Neural cell (in vitro differentiated cells): ENCODE data around the gene ZNF496. TPM values are rescaled to one million over a fixed set of nuclear protein-coding genes. Genes with fewer than 3 reads are reported as not detected.
"Not testable (repeated sequence)": the region's sequence is repeated elsewhere in the genome, so short reads cannot be mapped to it uniquely, and the experiment has no call there.

Experiments used
- H2AFZ ChIP-seq: fragments of 200-600, 300-800 bp; sonication (generic), shearing (Covaris generic); 2 replicates; pipeline ENCODE4 v1.6.0; 2014; ENCODE audit warnings: low read depth, mild to moderate bottlenecking, antibody characterized with exemption, low read length, moderate library complexity
- H3F3A ChIP-seq: fragments of 200-600 bp; shearing (Covaris generic); 2 replicates; pipeline ENCODE4 v1.6.1; 2016; ENCODE audit warnings: mild to moderate bottlenecking, moderate library complexity, mixed read lengths, antibody characterized with exemption, low read length; ENCODE audit not compliant: insufficient read depth, poor library complexity, severe bottlenecking
- H3K27ac ChIP-seq: fragments of 200-600, 300-800 bp; sonication (generic), shearing (Covaris generic); 2 replicates; pipeline ENCODE4 v1.5.1; 2014; ENCODE audit warnings: mild to moderate bottlenecking, low read length, moderate library complexity
- H3K27me3 ChIP-seq: fragments of 300-800, 200-600 bp; sonication (generic), shearing (Covaris generic); 2 replicates; pipeline ENCODE4 v1.6.0; 2014; ENCODE audit warnings: mild to moderate bottlenecking, low read depth, low read length, moderate library complexity; ENCODE audit not compliant: insufficient read depth
- H3K36me3 ChIP-seq: fragments of 300-800, 200-600 bp; sonication (generic), shearing (Covaris generic); 2 replicates; pipeline ENCODE4 v1.5.1; 2014; ENCODE audit warnings: mild to moderate bottlenecking, antibody characterized with exemption, low read length, moderate library complexity; ENCODE audit not compliant: insufficient read depth
- H3K4me2 ChIP-seq: fragments of 300-800, 200-600 bp; sonication (generic), shearing (Covaris generic); 2 replicates; pipeline ENCODE4 v1.6.0; 2014; ENCODE audit warnings: mild to moderate bottlenecking, low read length
- H3K4me3 ChIP-seq: fragments of 300-800, 200-600 bp; sonication (generic), shearing (Covaris generic); 2 replicates; pipeline ENCODE4 v1.5.1; 2014; ENCODE audit warnings: mild to moderate bottlenecking, low read length, moderate library complexity
- H3K79me2 ChIP-seq: fragments of 200-600 bp; shearing (Covaris generic); replicated peaks from 2 replicates; pipeline ENCODE4 v1.6.0; 2014; ENCODE audit warnings: mild to moderate bottlenecking, low read length, moderate library complexity; ENCODE audit not compliant: insufficient read depth
- H3K9ac ChIP-seq: fragments of 300-800, 200-600 bp; sonication (generic), shearing (Covaris generic); 2 replicates; pipeline ENCODE4 v1.6.1; 2016; ENCODE audit warnings: mild to moderate bottlenecking, low read length, mixed read lengths
- H3K9me2 ChIP-seq: fragments of 200-600 bp; shearing (Covaris generic); 2 replicates; pipeline ENCODE4 v1.6.1; 2016; ENCODE audit warnings: mild to moderate bottlenecking, low read length, mixed read lengths; ENCODE audit not compliant: insufficient read depth
- H3K9me3 ChIP-seq: fragments of 200-600, 300-800 bp; sonication (generic), shearing (Covaris generic); 2 replicates; pipeline ENCODE4 v1.6.1; 2016; ENCODE audit warnings: mild to moderate bottlenecking, mixed run types, low read length, moderate library complexity, mixed read lengths
- H4K20me1 ChIP-seq: fragments of 200-600 bp; shearing (Covaris generic); 2 replicates; pipeline ENCODE4 v1.6.1; 2016; ENCODE audit warnings: mild to moderate bottlenecking, mixed run types; ENCODE audit not compliant: insufficient read depth
- EP300 ChIP-seq: fragments of 450-650 bp; conservative IDR thresholded peaks from 2 replicates; pipeline ENCODE4 v1.6.1; 2014; ENCODE audit warnings: antibody characterized with exemption, mild to moderate bottlenecking, moderate library complexity; ENCODE audit not compliant: poor library complexity, severe bottlenecking
- EZH2 ChIP-seq: fragments of 200-600, 300-800 bp; shearing (Covaris generic), sonication (generic); IDR thresholded peaks from 2 replicates; pipeline ENCODE4 v1.6.1; 2014; ENCODE audit warnings: antibody characterized with exemption, low read length, borderline replicate concordance, mild to moderate bottlenecking; ENCODE audit not compliant: insufficient read depth, poor library complexity, severe bottlenecking
- MXI1 ChIP-seq: fragments of 450-650 bp; conservative IDR thresholded peaks from 2 replicates; pipeline ENCODE4 v1.6.1; 2014; ENCODE audit warnings: antibody characterized with exemption, mild to moderate bottlenecking; ENCODE audit not compliant: poor library complexity, severe bottlenecking
- POLR2AphosphoS5 ChIP-seq: IDR thresholded peaks from 2 replicates; pipeline ENCODE4 v1.6.1; 2012
- RAD21 ChIP-seq: fragments of 450-650 bp; conservative IDR thresholded peaks from 2 replicates; pipeline ENCODE4 v1.6.1; 2014; ENCODE audit warnings: antibody characterized with exemption, mild to moderate bottlenecking, moderate library complexity
- REST ChIP-seq: IDR thresholded peaks from 2 replicates; pipeline ENCODE4 v1.6.1; 2012; ENCODE audit warnings: borderline replicate concordance
- SMC3 ChIP-seq: fragments of 450-650 bp; conservative IDR thresholded peaks from 2 replicates; pipeline ENCODE4 v1.6.1; 2014; ENCODE audit warnings: antibody characterized with exemption, mild to moderate bottlenecking, moderate library complexity; ENCODE audit not compliant: poor library complexity
- TAF1 ChIP-seq: IDR thresholded peaks from 2 replicates; pipeline ENCODE4 v1.6.1; 2012; ENCODE audit warnings: low read depth
- polyA plus RNA-seq: library from polyadenylated mRNA; depleted of rRNA; stranded (reverse); fragments of >200 nt; gene quantifications from 2 replicates; pipeline ENCODE4 v1.2.3, GENCODE V29; 2014
- TF ChIP-seq, protein P1 (sequence below): fragments of 450-650 bp; IDR thresholded peaks from 2 replicates; pipeline ENCODE4 v1.5.1; 2014; ENCODE audit warnings: antibody characterized with exemption, mild to moderate bottlenecking, moderate library complexity; ENCODE audit not compliant: poor library complexity, severe bottlenecking

The ZNF496 gene
- polyA plus RNA-seq, 1 donor from 2014 or later: 25.2 TPM

GRCh38 chr1:247357052-247357780 lies 25.5 kb upstream of the ZNF496 start:
- Histone ChIP-seq H2AFZ (no peak overlapping the region), H4K20me1 (no peaks in the 10 kb centered on the region), H3K9me2 (no peaks in the 10 kb centered on the region), H3F3A (no peaks in the 10 kb centered on the region), H3K9ac (no peak overlapping the region), H3K9me3 (no peaks in the 10 kb centered on the region), H3K4me3 (no peak overlapping the region), H3K36me3 (no peaks in the 10 kb centered on the region), H3K4me2 (no peak overlapping the region), H3K79me2 (no peaks in the 10 kb centered on the region), H3K27me3 (no peaks in the 10 kb centered on the region), H3K27ac (no peak overlapping the region)
- no peak for TF ChIP-seq SMC3
- no peak for TF ChIP-seq RAD21
- no peak for TF ChIP-seq TAF1
- TF ChIP-seq REST: no peak
- no peak for TF ChIP-seq EZH2
- TF ChIP-seq EP300: no peak
- TF ChIP-seq, protein P1, sequence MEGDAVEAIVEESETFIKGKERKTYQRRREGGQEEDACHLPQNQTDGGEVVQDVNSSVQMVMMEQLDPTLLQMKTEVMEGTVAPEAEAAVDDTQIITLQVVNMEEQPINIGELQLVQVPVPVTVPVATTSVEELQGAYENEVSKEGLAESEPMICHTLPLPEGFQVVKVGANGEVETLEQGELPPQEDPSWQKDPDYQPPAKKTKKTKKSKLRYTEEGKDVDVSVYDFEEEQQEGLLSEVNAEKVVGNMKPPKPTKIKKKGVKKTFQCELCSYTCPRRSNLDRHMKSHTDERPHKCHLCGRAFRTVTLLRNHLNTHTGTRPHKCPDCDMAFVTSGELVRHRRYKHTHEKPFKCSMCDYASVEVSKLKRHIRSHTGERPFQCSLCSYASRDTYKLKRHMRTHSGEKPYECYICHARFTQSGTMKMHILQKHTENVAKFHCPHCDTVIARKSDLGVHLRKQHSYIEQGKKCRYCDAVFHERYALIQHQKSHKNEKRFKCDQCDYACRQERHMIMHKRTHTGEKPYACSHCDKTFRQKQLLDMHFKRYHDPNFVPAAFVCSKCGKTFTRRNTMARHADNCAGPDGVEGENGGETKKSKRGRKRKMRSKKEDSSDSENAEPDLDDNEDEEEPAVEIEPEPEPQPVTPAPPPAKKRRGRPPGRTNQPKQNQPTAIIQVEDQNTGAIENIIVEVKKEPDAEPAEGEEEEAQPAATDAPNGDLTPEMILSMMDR: no peak
- no peak for TF ChIP-seq MXI1
- no peak for TF ChIP-seq POLR2AphosphoS5

GRCh38 chr1:247355160-247355559 lies 23.5 kb upstream of the ZNF496 start:
- H3K9ac ChIP-seq, H3K27ac ChIP-seq, H2AFZ ChIP-seq, H3K9me3 ChIP-seq, H3K79me2 ChIP-seq, H3K4me3 ChIP-seq, H3K36me3 ChIP-seq, H3K9me2 ChIP-seq, H3K4me2 ChIP-seq, H3F3A ChIP-seq, H3K27me3 ChIP-seq, H4K20me1 ChIP-seq: not testable (repeated sequence)

- no peak overlapping the region for H2AFZ ChIP-seq
- no peaks in the 10 kb centered on the region for H3K9me3 ChIP-seq
- no peaks in the 10 kb centered on the region for H3K79me2 ChIP-seq
- H3K27me3 ChIP-seq: no peaks in the 10 kb centered on the region
- no peak overlapping the region for H3K4me2 ChIP-seq
- H3K36me3 ChIP-seq: no peaks in the 10 kb centered on the region
- TF ChIP-seq SMC3: no peak
- no peak for TF ChIP-seq MXI1
- TF ChIP-seq TAF1: no peak
- TF ChIP-seq EP300: no peak
- no peak for TF ChIP-seq EZH2
- no peak for TF ChIP-seq REST
- no peak for TF ChIP-seq POLR2AphosphoS5
- TF ChIP-seq, protein P1: no peak
- no peak for TF ChIP-seq RAD21
- H3F3A ChIP-seq: no peaks in the 10 kb centered on the region
- no peak overlapping the region for H3K27ac ChIP-seq
- no peaks in the 10 kb centered on the region for H3K9me2 ChIP-seq
- no peak overlapping the region for H3K9ac ChIP-seq
- H3K4me3 ChIP-seq: no peak overlapping the region
- no peaks in the 10 kb centered on the region for H4K20me1 ChIP-seq
Measured at GRCh38 chr1:247352175-247352574, 20.5 kb upstream of the ZNF496 start.
